Smooth muscle cell of trachea (primary cell): ENCODE measurements around the gene TSTD2. TPM values are rescaled to one million over a fixed set of nuclear protein-coding genes. Genes with fewer than 3 reads are reported as not detected.

Experiments
- total RNA-seq: library from RNA; depleted of rRNA; stranded (reverse); fragments of >200 nt; gene quantifications from 2 replicates; pipeline ENCODE4 v1.2.1, GENCODE V29; 2014

TSTD2 gene
- total RNA-seq, result 11.8 and 17.0 TPM in 2 replicates

DNA sequence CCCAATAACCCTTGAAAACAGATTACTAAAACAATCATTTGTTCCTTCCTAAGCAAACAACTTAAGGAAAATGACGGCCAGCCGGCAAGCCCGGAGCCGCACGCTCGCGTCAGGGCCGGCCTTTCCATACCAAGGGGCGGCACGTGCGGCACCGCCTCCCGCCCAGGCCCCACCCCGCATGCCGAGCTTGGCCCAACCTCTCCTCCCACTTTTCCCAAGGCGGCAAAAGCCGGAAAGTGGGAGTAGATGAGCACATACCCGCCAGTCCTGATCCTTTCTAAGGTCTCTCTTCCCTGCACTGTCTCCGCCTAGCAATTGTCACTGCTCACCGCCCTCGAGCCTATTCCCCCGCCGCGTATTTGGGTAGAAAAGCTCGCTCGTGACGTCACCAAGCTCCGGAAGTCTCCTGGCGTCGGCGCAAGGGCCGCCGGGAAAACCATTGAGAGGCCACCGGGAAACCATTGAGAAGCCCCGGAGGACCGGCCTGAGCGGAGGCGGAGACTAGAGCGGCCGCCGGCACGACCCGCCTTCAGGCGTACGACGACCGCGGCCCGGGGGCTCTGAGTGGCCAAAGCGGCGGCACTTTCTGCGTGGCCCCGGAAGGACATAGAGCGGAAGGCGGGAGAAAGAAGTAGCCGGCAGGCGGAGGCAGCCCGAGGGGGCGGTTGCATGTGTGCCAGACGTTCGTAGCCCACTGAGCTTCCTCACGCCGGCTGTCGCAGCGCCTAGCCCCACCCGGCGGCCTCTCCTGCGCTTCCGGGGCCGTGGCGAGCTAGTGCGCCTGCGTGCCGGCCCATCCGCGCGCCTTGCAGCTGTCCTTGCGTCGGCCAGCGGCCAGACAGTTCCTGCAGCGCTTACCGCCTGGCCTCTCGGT, at the start of gene TSTD2, which contains the start of gene NCBP1:
Gene TSTD2 (minus strand): TSS at position 384 of the 874 bp plus-strand sequence. CDS start 5,806 bp downstream, outside the sequence.
Gene NCBP1 (plus strand): TSS at position 837 of the 874 bp plus-strand sequence. CDS start 61 bp downstream, outside the sequence.

Other genes with a start within 250 kb of the TSTD2 start
- 8.8 and 13.5 TPM in 2 replicates for gene TDRD7, start 221.3 kb downstream of the TSTD2 start, total RNA-seq
- under 0.01 and 0.17 TPM in 2 replicates for gene TMOD1, start 131.7 kb downstream of the TSTD2 start, total RNA-seq
- 36.4 and 46.7 TPM in 2 replicates for gene NCBP1, start 453 bp upstream of the TSTD2 start, total RNA-seq
- 5.8 and 9.6 TPM in 2 replicates for gene XPA, start 64.0 kb upstream of the TSTD2 start, total RNA-seq
- not detected in 2 replicates for gene FOXE1, start 219.9 kb upstream of the TSTD2 start, total RNA-seq